GM13976 (cell line): ENCODE measurements around the gene CBARP.

ENCODE experiments used
- DNase-seq: peaks from one replicate; pipeline ENCODE4 v3.0.0; 2012; ENCODE audit warnings: low spot score
- CTCF ChIP-seq: IDR thresholded peaks from 2 replicates; pipeline ENCODE4 v1.5.1; 2012; ENCODE audit warnings: borderline replicate concordance, mild to moderate bottlenecking; ENCODE audit not compliant: insufficient read depth; ENCODE audit errors: extremely low read depth, missing control alignments, control extremely low read depth
- in situ Hi-C: fragments of 300-500 bp; cut with MboI; formaldehyde crosslinking; loops from one replicate; pipeline ENCODE4 v1.12.0; 2022; ENCODE audit warnings: low sequenced_read_pairs, mixed read lengths, inconsistent platforms; ENCODE audit not compliant: unreplicated experiment

CBARP gene

DNA sequence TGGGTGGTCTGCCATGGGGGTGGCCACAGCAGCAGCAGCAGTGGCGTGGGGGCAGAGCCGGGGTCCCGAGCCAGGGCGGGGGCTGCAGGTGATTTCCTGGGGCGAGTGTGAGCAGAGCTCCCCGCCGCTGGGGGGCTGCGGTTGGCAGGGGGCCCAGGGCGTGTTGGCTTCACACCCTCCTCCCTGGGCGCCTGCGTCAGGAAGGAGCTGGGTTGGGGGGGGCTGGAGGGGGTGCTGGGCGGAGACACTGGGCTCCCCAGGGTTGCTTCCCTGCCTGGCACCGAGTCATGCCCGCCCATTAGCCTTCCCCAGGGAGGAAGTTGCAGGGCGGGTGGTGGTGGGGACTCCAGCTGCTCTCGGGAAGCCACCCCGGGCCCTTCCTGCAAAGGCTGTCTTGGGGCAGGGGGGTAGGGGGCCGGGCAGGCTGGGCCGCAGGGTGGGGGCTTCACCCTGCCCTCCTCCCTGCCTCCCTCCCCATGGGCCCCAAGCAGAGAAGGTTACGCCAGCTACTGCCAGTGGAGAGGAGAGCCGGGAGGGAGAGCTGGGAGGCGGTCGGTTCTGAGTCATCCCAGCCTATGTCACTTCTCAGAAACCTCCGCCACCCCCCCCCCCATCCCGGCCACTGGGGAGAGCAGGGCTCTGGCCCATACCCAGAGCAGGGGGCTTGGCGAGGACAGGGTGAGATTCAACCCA is 15.2 kb upstream of the CBARP start:
- DNase-seq, result no peak
- no peak for TF ChIP-seq CTCF
- in situ Hi-C loops, result no loop called here

DNA sequence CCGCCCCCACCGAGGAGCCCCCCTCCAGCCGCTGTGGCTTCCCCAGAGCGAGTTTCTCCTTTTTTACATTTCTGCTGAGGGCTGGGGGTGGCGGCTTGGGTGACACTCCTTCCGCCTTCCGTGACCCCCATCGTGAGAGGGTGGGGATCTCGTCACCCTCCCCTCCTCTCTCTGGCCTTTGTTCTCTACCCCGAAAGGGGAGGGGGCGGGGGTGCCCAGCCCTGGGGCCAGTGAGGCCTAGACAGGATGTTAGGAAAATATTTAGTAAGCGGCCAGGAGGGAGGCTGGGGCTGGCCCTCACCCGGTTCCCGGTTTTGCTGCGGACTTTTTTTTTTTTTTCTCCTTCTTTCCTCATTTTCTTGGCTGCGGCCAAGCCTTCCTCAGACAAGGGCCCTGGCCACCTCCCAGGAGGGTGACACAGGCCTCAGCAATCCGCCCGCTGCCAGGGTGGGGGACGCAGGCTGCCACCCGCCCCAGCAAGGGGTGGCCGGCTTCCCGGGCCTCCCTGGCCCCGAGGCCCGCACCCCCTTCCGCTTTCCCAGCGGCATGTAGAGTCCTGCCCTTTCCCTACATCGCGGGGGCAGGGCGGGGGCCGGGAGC is 14.5 kb upstream of the CBARP start:
- TF ChIP-seq CTCF, result no peak
- in situ Hi-C loops, result no loop called here
- no peak for DNase-seq

DNA sequence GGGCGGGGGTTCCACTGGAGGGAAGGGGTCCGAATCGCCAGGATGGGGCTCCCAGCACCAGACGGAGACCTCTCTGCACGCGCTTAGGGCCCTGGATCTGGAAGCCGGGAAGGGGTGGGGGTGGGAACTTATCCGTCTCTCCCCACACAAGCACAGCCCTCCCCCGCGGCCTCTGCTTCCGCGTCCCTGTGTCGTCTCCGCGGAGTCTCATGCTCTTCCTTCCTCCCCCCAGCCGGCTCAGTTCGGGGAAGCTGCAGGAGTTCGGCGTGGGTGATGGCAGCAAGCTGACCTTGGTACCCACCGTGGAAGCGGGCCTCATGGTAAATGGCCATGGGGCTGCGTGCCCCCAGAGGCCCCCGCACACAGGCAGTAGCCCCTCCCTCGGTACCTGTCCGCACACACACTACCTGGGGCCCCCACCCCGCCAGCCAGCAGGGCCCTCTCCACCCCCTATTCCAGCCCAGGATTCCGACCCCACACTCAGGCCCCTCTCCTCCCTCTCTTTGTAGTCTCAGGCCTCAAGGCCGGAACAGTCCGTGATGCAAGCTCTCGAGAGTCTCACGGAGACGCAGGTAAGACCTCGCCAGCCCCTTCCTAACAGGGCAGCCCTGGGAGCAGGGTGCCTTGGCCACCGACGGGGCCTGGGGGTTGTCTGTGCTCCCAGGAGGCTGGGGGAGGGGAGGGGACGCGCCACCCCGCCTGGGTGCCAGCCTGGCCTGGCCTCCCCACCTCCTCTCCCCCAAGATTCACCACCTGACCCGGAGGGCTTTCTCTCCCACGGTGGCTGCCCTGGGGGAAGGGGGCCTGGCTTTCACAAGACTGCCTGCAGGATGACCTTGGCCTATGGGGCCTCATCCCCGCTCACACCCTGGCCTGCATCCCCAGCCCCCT is 13.8 kb upstream of the CBARP start:
- in situ Hi-C loops, result no loop called here

DNA sequence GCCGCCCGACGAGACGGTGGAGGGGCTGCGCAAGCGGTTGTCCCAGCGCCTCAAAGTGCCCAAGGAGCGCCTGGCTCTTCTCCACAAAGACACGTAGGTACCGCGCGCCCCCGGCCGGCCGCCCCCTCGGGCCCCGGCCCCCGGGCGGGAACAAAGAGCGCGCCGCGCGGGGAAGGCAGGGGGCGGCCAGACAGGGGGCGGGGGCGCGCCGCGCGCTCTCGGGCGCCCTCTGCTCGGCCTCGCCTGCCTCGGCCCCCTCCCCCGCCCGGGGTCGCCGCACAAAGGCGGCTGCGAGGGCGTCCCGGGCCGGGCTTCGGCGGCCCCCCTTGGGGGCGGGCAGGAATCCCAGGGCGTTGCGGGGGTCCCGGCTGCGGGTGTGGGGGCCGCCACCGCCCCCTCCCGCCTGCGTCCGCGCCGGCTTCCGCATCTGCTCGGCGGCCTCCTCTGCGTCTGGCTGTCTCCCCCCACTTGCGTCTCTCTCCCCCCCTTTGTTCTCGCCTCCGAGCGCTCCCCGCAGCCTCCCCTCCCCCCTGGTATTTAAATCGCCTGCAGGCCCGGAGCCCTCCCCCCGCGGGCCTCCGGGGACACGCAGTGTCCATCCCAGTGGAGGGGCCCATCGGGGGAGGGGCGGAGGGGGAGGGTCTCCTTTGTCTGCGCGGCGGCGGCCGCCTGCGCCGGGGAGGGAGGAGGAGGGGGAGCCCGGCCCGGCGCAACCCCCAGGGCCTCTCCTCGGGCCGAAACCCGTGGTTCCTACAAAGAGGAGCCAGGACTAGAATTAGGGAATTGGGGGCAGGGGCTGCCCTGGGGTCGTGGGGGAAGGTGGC is 12.8 kb upstream of the CBARP start:
- DNase-seq, result no peak
- no peak for TF ChIP-seq CTCF
- in situ Hi-C loops, result no loop called here

More for the DNA sequence above, 13.8 kb upstream of the CBARP start:
- TF ChIP-seq CTCF, result no peak
- no peak for DNase-seq

GRCh38 chr19:1249990-1250436 is 12.2 kb upstream of the CBARP start:
- DNase-seq, result no peak
- TF ChIP-seq CTCF, result no peak
- in situ Hi-C loops, result no loop called here

DNA sequence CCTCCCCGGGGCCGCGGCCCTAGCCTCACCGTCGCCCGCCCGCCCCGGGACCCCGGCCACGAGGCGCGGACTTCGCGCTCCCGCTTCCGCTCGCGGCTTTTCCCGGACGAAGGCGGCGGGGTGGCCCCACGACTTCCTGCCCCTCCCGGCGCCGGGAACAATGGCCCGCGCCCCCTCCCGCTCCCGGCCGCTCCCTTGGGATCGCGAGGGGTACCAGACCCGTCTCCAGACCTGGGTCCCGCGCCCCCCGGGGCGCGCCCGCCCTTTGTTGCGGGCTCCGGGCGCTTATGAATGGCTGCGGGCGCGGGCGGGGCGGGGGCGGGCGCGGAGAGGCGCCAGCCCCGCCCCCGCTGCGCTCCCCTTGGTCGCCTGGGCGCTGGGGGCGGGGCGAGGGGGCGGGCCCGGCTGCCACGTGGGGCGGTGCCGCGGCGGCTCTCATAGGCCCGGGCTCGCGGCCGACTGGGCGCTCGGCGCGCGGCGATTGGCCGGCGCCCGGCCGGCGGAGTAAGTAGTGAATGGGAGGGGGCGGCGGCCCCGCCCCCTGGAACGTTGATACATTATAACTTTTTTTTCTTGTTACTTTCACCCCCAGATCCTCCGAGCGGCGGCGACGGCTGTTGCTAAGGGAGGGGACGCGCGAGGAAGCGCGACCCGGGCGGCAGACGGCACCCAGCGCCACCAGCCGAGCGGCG is 11.6 kb upstream of the CBARP start:
- DNase-seq, result peak; percentile 96
- in situ Hi-C loops, result no loop called here
- no peak for TF ChIP-seq CTCF
